PFSK-1 (cell line): ENCODE results near the gene CXCR4.

Experiments
- POLR2AphosphoS5 ChIP-seq: IDR thresholded peaks from 2 replicates; pipeline ENCODE4 v1.6.1; 2012; ENCODE audit warnings: low read depth, mild to moderate bottlenecking, control low read depth, low read length, moderate library complexity
- TAF1 ChIP-seq: IDR thresholded peaks from 2 replicates; pipeline ENCODE4 v1.6.1; 2012; ENCODE audit warnings: low read length, control low read depth, borderline replicate concordance; ENCODE audit not compliant: insufficient read depth
- TF ChIP-seq, protein P1 (sequence below), 2 experiments: IDR thresholded peaks; 2 replicates each; pipeline versions ENCODE4 v1.6.1 to v1.8.0; 2011 to 2012; ENCODE audit warnings: low read depth in 2 of 2, low read length in 2 of 2, control low read depth in 1 of 2, inconsistent platforms in 1 of 2, mild to moderate bottlenecking in 1 of 2, moderate library complexity in 1 of 2; ENCODE audit not compliant: insufficient read depth in 1 of 2

DNA sequence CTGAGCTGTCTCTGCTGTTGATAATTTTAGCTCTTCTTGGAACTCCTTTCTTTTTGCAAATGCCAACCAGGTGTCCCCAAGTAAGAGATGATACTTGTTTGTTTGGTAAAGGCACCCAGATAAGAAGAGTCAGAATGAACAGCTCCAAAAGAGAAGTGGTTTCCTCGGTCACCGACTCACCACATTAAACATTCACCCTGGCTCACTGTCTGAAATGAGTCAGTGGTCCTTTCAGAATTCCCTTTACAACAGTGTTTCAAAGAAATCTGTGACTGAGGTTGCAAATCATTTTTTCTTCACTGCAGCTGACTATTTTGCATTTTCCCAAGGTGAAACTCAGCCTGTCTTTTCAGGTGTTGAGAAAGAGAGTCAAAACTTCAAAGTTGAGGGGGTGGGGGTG lies 16.2 kb upstream of the CXCR4 start:
- no peak for TF ChIP-seq POLR2AphosphoS5
- TF ChIP-seq TAF1, result no peak
- TF ChIP-seq, protein P1, sequence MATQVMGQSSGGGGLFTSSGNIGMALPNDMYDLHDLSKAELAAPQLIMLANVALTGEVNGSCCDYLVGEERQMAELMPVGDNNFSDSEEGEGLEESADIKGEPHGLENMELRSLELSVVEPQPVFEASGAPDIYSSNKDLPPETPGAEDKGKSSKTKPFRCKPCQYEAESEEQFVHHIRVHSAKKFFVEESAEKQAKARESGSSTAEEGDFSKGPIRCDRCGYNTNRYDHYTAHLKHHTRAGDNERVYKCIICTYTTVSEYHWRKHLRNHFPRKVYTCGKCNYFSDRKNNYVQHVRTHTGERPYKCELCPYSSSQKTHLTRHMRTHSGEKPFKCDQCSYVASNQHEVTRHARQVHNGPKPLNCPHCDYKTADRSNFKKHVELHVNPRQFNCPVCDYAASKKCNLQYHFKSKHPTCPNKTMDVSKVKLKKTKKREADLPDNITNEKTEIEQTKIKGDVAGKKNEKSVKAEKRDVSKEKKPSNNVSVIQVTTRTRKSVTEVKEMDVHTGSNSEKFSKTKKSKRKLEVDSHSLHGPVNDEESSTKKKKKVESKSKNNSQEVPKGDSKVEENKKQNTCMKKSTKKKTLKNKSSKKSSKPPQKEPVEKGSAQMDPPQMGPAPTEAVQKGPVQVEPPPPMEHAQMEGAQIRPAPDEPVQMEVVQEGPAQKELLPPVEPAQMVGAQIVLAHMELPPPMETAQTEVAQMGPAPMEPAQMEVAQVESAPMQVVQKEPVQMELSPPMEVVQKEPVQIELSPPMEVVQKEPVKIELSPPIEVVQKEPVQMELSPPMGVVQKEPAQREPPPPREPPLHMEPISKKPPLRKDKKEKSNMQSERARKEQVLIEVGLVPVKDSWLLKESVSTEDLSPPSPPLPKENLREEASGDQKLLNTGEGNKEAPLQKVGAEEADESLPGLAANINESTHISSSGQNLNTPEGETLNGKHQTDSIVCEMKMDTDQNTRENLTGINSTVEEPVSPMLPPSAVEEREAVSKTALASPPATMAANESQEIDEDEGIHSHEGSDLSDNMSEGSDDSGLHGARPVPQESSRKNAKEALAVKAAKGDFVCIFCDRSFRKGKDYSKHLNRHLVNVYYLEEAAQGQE (IDR thresholded peaks at IDR 0.05; ENCODE audit: insufficient read depth in 1 of 2, low read depth in 2 of 2, low read length in 2 of 2), result no peak
